ENCODE measurements around the gene BBX. TPM values are rescaled to one million over a fixed set of nuclear protein-coding genes. Genes with fewer than 3 reads are reported as not detected.
A peak's percentile ranks its signal among the peaks of the same experiment; 100 is the strongest.

Gene BBX
- total RNA-seq, 1 donor from 2014 or later = 77.5 TPM

GRCh38 chr3:107650788-107651187 is 128.0 kb downstream of the BBX start:
- peaks cover 39% of the 10 kb centered on the region for H3K36me3 Mint-ChIP-seq (ENCODE audit: low read depth)
- H3K27ac Mint-ChIP-seq = peak overlapping the region; percentile 11
- TF ChIP-seq CTCF (IDR thresholded peaks at IDR 0.05) = no peak
- DNase-seq (no peak), ATAC-seq (ENCODE audit: low read depth) (no peak)
- no peaks in the 10 kb centered on the region for H3K9me3 Mint-ChIP-seq
- no peaks in the 10 kb centered on the region for H3K27me3 Mint-ChIP-seq
- CTCF ChIA-PET = no interaction called here
- POLR2A ChIA-PET = no interaction called here
- no peak overlapping the region for H3K4me3 Mint-ChIP-seq
- peaks cover 31% of the 10 kb centered on the region for H3K4me1 Mint-ChIP-seq
- intact Hi-C loops (cut with micrococcal nuclease) = no loop called here

GRCh38 chr3:107651782-107652181 is 129.0 kb downstream of the BBX start:
- Mint-ChIP-seq H3K4me3 (no peak overlapping the region), H3K9me3 (no peaks in the 10 kb centered on the region), H3K36me3 (ENCODE audit: low read depth) (peaks cover 36% of the 10 kb centered on the region), H3K27ac (peak overlapping the region; percentile 57), H3K4me1 (peaks cover 31% of the 10 kb centered on the region), H3K27me3 (no peaks in the 10 kb centered on the region)
- ATAC-seq (ENCODE audit: low read depth) (no peak), DNase-seq (no peak)
- ChIA-PET CTCF (no interaction called here), POLR2A (no interaction called here)
- intact Hi-C loops (cut with micrococcal nuclease) = no loop called here
- no peak for TF ChIP-seq CTCF (IDR thresholded peaks at IDR 0.05)

- ChIA-PET CTCF (no interaction called here), POLR2A (no interaction called here)
- Mint-ChIP-seq H3K36me3 (ENCODE audit: low read depth) (peaks cover 17% of the 10 kb centered on the region), H3K4me3 (no peak overlapping the region), H3K4me1 (peaks cover 24% of the 10 kb centered on the region), H3K9me3 (no peaks in the 10 kb centered on the region), H3K27me3 (no peaks in the 10 kb centered on the region), H3K27ac (no peak overlapping the region)
- DNase-seq = no peak
- intact Hi-C loops (cut with micrococcal nuclease) = no loop called here
- ATAC-seq (ENCODE audit: low read depth) = no peak
- TF ChIP-seq CTCF (IDR thresholded peaks at IDR 0.05) = no peak
Observed at GRCh38 chr3:107654218-107654617, 131.5 kb downstream of the BBX start.

GRCh38 chr3:107657971-107658370 is 135.2 kb downstream of the BBX start:
- CTCF ChIA-PET = interaction anchor here (1.0 to 2.4 kb wide), 3 partner anchors 18 to 95 kb away, joined by 3 to 12 read pairs (median 4); no protein-coding TSS in a partner anchor
- intact Hi-C loops (cut with micrococcal nuclease) = no loop called here
- POLR2A ChIA-PET = interaction anchor here (0.6 kb wide), 1 partner anchor 17 kb away, joined by 3 read pairs; no protein-coding TSS in a partner anchor
- peaks cover 23% of the 10 kb centered on the region for H3K4me1 Mint-ChIP-seq
- no peaks in the 10 kb centered on the region for H3K9me3 Mint-ChIP-seq
- no peak overlapping the region for H3K4me3 Mint-ChIP-seq
- no peak for TF ChIP-seq CTCF (IDR thresholded peaks at IDR 0.05)
- DNase-seq = no peak
- no peak overlapping the region for H3K27ac Mint-ChIP-seq
- H3K36me3 Mint-ChIP-seq (ENCODE audit: low read depth) = peaks cover 9% of the 10 kb centered on the region
- ATAC-seq (ENCODE audit: low read depth) = no peak
- no peaks in the 10 kb centered on the region for H3K27me3 Mint-ChIP-seq

GRCh38 chr3:107660306-107660976 is 137.7 kb downstream of the BBX start:
- Mint-ChIP-seq H3K9me3 (no peaks in the 10 kb centered on the region), H3K4me3 (no peak overlapping the region), H3K36me3 (ENCODE audit: low read depth) (peaks cover 10% of the 10 kb centered on the region), H3K4me1 (peaks cover 18% of the 10 kb centered on the region), H3K27me3 (no peaks in the 10 kb centered on the region), H3K27ac (no peak overlapping the region)
- DNase-seq (no peak), ATAC-seq (ENCODE audit: low read depth) (no peak)
- peak; percentile 85 for TF ChIP-seq CTCF (IDR thresholded peaks at IDR 0.05)
- POLR2A ChIA-PET = interaction anchor here (0.6 to 2.0 kb wide), 5 partner anchors 14 to 747 kb away, joined by 3 to 6 read pairs (median 4); no protein-coding TSS in a partner anchor
- intact Hi-C loops (cut with micrococcal nuclease) = loop anchor here (1.0 to 5.0 kb wide), 6 partner anchors 14 to 892 kb away; no protein-coding TSS in a partner anchor
- CTCF ChIA-PET = interaction anchor here (0.6 to 4.2 kb wide), 25 partner anchors 10 to 892 kb away, joined by 3 to 36 read pairs (median 3); no protein-coding TSS in a partner anchor

Data from activated B cell treated with CpG ODN at 0.5 μM for 24 hours (primary cell).